ENCODE data around the gene KLHL42. TPM values are rescaled to one million over a fixed set of nuclear protein-coding genes. Genes with fewer than 3 reads are reported as not detected.
A peak's percentile ranks its signal among the peaks of the same experiment; 100 is the strongest.

KLHL42 gene
- total and polyA plus RNA-seq, 2 of the 13 experiments (the other 11 are each of a cell fraction or from before 2014, with no cell fraction given) = 13.5 to 14.0 TPM

GRCh38 chr12:27751386-27752047, 28.5 kb upstream of the KLHL42 start:
- FAIRE-seq = no peak
- ChIA-PET CTCF (ENCODE audit: low intra/inter-chr PET ratio, low total read pairs) (no interaction called here), POLR2A (no interaction called here)
- H3K4me3 ChIP-seq (replicated peaks in 1 of 3; ENCODE audit: insufficient read depth in 1 of 3, low read depth in 2 of 3, low read length in 3 of 3) = no peak overlapping the region
- H3K36me3 ChIP-seq (replicated peaks in 1 of 2; ENCODE audit: control insufficient read depth in 1 of 2, insufficient read depth in 2 of 2, low read length in 2 of 2) = peaks cover 6 to 20% of the 10 kb centered on the region in 2 experiments; a peak in 4 of 5 replicates
- 97% methylated on average over 8 of the region's 15 CpGs for WGBS (ENCODE audit: low lambda C conversion rate)
- H3K9me3 ChIP-seq (ENCODE audit: low read length) = no peaks in the 10 kb centered on the region
- H3K27me3 ChIP-seq (ENCODE audit: control insufficient read depth in 1 of 2, insufficient read depth in 2 of 2, low read length in 2 of 2) = no peaks in the 10 kb centered on the region
- no peak overlapping the region for H3K4me2 ChIP-seq (ENCODE audit: low read depth, low read length)
- no TSS peak for BruUV-seq (replicated peaks)
- no peaks in the 10 kb centered on the region for H4K20me1 ChIP-seq (ENCODE audit: insufficient read depth, low read length)
- H2AFZ ChIP-seq (ENCODE audit: low read length) = no peak overlapping the region
- ATAC-seq = no peak
- no peak for DNase-seq (ENCODE audit: low spot score)
- no peak overlapping the region for H3K9ac ChIP-seq (ENCODE audit: insufficient read depth, low read depth, low read length)
- H3K4me1 ChIP-seq (ENCODE audit: insufficient read depth, low read length) = peaks cover 47% of the 10 kb centered on the region
- intact Hi-C loops (cut with micrococcal nuclease; ENCODE audit: unreplicated experiment) (no loop called here), in situ Hi-C loops (cut with HindIII; ENCODE audit: extremely low pct_ligation_motif_present, low pct_unique_long_range_greater_than_20kb) (no loop called here)
- no peaks in the 10 kb centered on the region for H3K79me2 ChIP-seq (ENCODE audit: insufficient read depth, low read length)
- no peak overlapping the region for H3K27ac ChIP-seq (ENCODE audit: extremely low read length, insufficient read depth, low read length)
- TF ChIP-seq ZMYM2 (CRISPR knock-in tag; IDR thresholded peaks at IDR 0.05) (peak; percentile 72; the same call in 1 of the 2 replicates), IRF9 (CRISPR knock-in tag; IDR thresholded peaks at IDR 0.05; ENCODE audit: borderline replicate concordance) (no peak), SOX5 (CRISPR knock-in tag; IDR thresholded peaks at IDR 0.05; ENCODE audit: borderline replicate concordance) (peak; percentile 11; the same call in 1 of the 2 replicates), ZNF879 (CRISPR knock-in tag; IDR thresholded peaks at IDR 0.05) (no peak), ZKSCAN8 (CRISPR knock-in tag; IDR thresholded peaks at IDR 0.05; ENCODE audit: borderline replicate concordance) (no peak), CREB3 (CRISPR knock-in tag; IDR thresholded peaks at IDR 0.05) (no peak), HOXA3 (CRISPR knock-in tag; IDR thresholded peaks at IDR 0.05) (peak; percentile 20; the same call in 1 of the 2 replicates), ZNF230 (CRISPR knock-in tag; IDR thresholded peaks at IDR 0.05) (no peak), FOSL2 (CRISPR knock-in tag; IDR thresholded peaks at IDR 0.05) (peak; percentile 68), POLR2A (IDR thresholded peaks at IDR 0.05; ENCODE audit: insufficient read depth in 1 of 2, low read depth in 2 of 2, low read length in 2 of 2) (no peak), NFE2L1 (CRISPR knock-in tag; IDR thresholded peaks at IDR 0.05; ENCODE audit: borderline replicate concordance) (0 out of 2 replicates have a peak, but pooled peaks have one; percentile 24), SOX13 (IDR thresholded peaks at IDR 0.05) (no peak), SOX13 (CRISPR knock-in tag; conservative IDR thresholded peaks at IDR 0.05 in 1 of 2, IDR thresholded peaks at IDR 0.05 in 1 of 2) (peak in 1 of 2 experiments; percentile 26; a peak in 1 of 4 replicates), ZNF687 (CRISPR knock-in tag; IDR thresholded peaks at IDR 0.05) (peak; percentile 47)
- TF ChIP-seq, protein P1, sequence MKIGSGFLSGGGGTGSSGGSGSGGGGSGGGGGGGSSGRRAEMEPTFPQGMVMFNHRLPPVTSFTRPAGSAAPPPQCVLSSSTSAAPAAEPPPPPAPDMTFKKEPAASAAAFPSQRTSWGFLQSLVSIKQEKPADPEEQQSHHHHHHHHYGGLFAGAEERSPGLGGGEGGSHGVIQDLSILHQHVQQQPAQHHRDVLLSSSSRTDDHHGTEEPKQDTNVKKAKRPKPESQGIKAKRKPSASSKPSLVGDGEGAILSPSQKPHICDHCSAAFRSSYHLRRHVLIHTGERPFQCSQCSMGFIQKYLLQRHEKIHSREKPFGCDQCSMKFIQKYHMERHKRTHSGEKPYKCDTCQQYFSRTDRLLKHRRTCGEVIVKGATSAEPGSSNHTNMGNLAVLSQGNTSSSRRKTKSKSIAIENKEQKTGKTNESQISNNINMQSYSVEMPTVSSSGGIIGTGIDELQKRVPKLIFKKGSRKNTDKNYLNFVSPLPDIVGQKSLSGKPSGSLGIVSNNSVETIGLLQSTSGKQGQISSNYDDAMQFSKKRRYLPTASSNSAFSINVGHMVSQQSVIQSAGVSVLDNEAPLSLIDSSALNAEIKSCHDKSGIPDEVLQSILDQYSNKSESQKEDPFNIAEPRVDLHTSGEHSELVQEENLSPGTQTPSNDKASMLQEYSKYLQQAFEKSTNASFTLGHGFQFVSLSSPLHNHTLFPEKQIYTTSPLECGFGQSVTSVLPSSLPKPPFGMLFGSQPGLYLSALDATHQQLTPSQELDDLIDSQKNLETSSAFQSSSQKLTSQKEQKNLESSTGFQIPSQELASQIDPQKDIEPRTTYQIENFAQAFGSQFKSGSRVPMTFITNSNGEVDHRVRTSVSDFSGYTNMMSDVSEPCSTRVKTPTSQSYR (CRISPR knock-in tag; IDR thresholded peaks at IDR 0.05; ENCODE audit: borderline replicate concordance) = no peak
